Islet of Langerhans (tissue), 1 donor: ENCODE results near the gene SPNS3.

Experiments used
- FAIRE-seq: peaks from one replicate; lab custom pipeline; 2011; peaks lifted over from hg19 to GRCh38; lab: Jason Lieb, UNC

SPNS3 gene

DNA sequence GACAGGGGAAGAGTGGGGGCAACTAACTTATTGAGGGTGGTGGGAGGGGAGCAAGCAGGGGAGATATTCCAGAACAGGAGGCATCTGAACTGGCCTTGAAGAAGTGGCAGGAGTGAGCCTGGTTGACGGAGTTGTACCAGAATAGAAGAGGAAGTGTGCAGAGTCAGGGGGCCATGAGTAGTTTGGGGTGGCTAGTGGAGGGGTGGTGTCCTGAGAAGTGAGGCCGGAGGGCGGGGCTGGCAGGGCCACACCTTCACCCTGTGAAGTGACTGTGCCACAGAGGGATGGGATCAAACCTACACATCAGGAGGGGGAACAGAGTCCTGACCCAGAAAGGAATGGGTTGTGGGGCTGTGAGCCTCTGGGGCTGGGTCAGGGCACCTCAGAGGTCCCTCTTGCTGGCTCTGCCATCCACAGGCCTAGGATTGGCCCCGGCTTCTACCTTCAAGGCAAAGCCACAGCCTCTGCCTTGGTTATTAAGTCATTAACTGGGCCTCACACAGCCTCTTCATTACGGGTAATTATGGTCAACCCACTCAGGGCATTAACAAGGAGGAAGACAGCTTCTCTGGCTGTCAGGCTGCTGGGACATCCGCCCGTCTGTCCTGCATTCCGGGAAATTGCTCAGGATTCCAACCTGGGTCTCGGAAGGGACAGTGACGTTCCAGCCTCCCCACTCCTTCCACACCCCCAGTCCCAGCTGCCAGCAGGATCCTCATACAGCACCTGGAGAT, 77.6 kb downstream of the SPNS3 start:
- FAIRE-seq = no peak

DNA sequence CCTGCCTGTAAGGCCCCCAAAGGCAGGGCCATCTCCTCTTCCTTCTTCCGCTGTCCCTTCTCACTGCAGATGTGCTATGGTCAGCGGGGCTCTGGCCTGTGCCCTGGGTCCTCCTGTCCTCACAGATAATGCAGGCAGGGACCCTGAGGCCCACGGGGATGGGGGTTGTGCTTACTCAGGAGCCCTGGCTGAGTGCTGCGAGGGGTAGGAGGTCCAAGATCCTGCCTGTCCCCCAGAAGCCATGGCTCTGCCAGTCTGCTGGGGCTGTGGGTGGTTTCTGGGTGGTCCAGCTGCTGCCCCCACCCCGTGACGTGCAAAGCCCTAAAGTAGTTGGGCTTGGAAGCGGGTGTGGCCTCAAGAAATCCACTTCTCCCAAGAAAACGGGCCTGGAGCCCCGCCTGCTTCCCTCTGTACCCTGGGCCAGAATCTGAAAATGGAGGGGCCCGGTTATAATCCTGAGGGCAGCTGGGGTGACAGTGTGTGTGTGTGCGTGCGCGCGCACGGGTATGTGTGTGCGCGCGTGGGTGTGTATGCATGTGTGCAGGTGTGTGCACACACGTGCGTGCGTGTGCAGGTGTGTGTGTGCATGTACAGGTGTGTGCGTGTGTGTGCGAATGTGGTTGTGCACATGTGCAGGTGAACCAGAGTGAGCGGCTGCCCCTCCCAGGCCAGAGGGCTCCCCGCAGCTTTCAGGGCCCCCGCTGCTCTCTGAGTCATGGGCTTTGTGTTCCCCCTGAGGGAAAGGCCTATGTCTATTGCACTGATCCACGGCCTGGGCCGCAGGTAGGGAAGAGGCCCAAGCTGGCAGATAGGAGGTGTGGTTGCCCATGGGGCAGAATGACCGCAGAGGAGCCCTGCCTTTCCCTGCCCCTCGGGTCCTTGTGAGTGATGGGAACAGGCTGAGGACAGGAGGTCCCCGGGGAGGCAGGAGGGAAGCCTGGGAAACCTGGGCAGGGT, 78.7 kb downstream of the SPNS3 start:
- FAIRE-seq = no peak

DNA sequence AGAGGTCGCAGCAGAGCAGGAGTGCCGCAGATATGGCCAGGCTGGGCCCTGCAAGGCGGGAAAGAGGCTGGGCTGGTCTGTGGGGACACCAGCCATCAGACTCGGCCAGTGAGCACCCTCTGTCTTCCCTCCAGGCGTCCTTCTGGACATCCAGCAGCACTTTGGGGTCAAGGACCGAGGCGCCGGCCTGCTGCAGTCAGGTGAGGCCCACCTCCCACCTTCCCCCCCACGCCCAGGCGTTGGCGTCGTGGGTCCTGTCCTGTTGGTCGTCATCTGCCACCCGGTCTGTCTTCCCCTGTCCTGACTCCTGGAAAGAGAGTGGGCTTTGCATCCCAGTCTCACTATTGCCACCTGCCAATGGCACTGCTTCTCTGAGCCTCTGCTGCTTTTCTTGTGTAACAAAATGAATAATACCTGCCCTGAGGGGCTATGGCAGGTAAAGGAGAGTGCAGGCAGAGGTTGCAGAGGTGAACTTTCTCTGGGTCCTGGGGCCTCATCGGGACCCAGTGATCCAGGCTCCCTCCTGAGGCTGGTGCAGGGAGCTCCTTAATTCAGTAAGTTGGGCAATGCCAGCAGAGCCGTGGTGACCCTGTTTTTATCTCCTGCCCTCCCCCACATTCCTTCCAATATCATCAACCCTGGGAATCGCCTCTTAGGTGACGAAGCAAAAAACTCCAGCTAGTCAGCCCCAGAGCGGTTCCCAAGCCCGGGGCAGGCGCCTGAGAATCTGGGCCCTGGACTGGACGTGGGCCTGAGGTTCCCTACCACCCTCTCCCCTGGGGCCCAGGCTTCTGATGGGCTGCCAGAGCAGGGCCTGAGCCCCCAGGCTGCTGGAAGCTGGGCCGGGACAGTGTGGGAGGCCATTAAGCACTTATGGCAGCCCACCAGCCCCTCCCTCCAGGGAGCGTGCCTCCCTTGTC, 79.6 kb downstream of the SPNS3 start:
- FAIRE-seq = no peak

DNA sequence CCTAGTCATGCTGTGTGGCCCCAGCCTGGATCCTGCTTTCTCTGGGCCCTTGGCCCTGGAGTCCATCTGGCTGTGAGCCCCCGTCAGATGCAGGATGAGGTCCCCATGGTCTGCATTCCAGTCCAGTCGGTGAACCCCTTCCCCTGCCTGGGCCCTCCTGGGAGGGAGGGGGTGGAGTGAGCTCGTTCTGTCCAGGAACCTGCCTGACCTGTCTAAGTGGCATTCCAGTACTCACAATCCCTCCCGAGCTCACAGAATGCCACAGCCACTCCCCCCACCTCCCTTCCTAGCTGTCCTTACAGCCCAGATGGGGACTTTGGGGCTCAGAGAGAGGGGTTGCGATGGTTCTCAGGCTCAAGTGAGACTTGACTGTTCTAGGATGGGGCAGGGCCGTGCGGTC, 80.5 kb downstream of the SPNS3 start:
- no peak for FAIRE-seq

DNA sequence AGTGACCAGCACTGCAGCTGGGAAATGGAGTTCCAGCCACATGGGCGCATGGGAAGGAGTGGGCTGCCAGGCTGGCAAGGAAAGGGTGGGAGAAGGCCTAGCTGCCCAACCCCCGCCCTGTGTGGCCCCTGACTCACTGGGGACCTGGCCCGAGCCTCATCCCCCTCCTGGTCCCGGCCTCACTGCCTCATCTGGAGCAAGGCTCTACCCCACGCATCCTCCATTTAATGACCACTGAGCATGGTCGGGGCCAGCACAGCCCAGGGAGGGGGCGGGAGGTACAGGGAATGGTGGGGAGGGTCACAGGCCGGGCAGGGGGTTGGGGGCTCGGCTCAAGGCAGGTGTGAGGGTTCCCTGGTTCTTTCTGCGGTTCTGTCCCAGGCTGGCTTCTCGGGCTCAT, 81.0 kb downstream of the SPNS3 start:
- no peak for FAIRE-seq

DNA sequence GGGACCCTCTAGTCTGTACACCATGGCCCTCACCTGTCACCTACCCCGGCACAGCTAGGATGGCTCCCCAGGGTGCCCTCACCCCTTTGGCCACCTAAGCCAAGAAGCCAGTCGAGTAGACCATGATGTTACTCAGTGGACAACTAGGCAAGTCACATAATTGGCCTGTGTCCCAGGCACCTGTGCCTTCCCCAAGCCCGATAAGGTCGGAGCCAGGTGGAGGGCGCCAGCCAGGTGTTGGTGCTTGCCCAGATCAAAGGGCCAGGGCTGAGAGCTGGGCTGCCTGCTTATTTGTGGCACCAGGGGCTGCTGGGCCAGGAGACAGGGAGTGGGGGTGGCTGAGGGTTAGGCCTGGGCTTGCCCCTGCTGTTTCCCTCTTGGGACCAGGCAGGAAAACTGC, 81.8 kb downstream of the SPNS3 start:
- FAIRE-seq = no peak

DNA sequence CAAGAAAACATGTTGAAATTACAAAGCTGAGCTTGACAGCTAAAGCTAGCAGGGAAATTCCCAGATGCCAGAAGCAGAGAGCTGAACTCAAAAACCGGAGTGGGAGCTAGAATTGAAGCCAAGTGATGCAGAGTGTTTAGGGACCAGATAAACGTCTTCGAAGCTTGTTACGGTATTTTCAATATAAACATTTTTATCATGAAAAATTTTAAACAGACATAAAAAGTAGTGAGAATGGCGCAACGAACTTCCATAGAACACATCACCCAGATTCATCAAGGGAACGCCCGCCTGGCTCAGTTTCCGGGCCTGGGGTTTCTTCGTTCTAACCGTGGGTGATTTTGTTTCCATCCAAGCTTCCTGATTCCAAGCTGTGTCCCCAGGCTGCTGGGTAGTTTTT, 83.0 kb downstream of the SPNS3 start:
- no peak for FAIRE-seq

DNA sequence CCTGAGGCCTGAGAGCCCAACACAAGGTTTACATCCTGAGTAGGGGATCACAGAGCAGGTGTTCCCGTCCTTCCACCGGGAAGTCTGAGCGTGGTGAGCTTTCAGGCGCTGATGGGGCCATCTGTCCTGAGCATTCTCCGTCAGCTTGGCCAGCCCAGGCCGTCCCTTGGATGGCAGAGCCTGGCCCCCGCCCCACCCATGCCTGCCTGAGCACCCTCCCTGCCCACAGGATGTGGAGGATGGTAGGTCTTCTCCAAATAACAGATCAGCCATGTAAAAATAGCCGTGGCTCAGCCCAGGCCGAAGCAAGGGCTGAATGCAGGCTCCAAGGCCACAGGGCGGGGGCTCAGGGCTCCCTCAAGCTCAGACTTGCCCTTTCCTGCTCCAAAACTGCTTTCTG, 85.2 kb downstream of the SPNS3 start:
- FAIRE-seq = no peak

DNA sequence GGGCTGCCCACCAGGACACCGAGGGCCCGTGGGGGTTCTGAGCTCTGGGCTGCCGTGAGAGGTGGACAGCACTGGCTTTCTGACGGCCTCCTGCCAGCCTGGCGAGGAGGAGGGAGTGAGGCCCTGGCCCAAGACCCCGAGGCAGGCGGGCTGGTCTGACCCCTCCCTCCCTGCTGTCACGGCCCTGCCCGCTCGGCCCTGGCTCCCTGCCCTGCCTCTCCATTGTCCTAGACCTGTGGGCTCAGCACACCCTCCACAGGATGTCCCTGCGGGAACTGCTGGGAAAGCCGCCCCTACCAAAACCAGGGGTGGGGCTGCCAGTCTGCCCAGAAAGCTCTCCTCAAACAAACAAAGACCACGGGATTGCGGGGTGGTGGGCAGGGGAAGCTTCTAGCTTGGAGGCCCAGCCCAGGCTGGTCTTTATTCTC, 85.6 kb downstream of the SPNS3 start:
- FAIRE-seq = no peak

DNA sequence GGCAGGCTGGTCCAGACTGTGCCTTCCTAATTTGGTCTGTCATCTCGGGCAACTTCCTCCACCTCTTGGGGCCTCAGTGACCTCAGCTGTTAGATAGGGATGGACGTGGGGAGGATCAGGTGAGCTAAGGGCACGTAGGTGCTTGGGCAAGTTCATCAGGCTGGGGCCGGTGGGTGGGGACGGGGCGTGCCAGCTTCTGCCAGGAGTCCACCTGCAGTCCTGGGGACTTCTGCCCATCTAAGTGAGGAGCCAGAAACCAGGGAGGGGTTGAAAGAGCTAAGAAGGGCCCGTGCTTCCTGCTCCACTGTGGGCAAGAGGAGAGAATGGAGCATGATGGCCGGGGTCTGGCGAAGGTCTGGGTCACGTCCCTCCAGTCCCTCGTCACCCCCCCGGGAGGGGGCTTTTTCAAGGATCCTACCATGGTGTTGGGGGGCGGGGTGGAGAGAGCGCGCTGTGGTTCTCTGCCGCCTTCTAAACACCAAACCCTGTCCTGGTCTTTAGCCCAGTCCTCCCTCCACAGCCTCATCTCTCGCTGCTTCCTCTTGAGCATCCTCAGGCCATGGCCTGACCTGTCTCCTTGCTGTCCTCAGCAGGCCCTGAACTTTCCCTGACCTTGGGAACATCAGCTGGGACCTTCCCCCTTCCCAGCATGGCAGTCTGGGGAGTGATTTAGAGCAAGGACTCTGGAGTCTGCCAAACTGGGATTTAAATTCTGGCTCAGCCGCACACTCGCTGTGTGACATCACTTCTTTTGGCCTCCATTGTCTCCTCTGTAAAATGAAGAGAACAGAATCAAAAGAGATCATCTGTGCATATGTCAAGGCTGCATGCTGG, 86.5 kb downstream of the SPNS3 start:
- no peak for FAIRE-seq

DNA sequence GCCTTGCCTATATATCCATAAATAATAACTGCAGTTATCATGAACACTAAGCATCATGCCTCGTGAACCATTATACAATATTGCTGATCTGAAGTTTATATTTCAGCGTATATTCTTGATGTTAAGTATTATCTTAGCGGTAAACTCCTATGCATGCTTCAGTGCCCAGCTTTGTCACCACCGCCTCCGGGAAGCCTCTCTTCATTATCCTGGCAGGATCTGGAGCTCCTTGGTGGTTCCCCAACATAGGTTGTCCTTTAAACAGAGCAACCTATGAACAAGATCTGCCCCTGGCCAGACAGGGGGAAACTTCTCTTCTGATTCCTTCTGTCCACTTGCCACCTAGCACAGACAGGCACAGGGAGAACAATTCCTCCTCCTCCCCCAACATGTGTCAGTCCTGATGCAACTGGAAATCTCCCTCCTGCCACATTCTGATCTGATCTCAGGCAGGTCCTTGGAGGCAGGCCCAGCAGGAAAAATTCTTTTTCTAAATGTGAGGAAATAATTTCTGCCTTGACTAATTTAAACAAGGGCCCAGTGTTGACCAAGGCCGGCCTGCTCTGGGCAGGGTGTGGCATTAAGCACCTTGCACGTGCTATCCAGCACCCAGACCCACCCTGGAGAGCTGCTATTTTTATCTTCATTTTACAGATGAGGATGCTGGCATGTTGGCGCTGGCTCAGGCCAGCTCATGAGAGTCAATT, 87.3 kb downstream of the SPNS3 start:
- no peak for FAIRE-seq

DNA sequence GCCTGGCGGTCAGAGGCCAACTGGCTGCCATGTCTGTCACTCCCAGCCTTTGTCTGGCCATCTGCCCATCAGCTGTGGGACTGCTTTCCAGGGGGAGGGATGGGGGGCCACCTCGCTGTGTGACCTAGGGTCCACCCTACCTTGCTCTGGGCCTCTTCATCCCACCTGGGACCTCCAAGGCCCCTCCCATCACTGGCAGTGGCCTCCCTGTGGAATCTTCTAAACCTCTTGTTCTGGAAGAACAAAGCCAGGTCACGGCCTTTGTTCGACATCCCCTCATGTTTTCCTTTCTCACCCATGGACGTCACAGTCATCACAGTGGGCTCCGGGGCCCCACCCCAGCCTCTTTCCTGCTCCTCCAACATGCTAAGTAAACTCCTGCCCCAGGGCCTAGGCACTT, 88.9 kb downstream of the SPNS3 start:
- no peak for FAIRE-seq

DNA sequence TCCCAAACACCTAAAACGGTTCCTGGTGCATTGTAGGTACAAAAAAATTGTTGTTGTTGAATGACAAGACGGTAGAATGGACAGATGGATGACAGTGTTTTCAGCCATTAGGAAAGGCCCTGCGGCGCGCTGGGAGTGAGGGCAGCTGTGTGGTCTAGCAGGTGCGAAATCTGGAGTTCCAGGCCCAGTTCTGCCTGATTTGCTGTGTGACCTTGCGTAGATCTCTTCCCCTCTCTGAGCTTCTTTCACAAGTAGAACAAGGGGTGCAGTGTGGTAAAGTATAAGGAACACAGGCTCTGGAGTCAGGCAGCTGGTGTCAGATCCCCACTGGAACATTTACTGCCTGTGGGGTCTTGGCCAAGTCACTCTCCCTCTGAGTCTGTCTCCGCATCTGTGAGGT, 90.2 kb downstream of the SPNS3 start:
- no peak for FAIRE-seq

DNA sequence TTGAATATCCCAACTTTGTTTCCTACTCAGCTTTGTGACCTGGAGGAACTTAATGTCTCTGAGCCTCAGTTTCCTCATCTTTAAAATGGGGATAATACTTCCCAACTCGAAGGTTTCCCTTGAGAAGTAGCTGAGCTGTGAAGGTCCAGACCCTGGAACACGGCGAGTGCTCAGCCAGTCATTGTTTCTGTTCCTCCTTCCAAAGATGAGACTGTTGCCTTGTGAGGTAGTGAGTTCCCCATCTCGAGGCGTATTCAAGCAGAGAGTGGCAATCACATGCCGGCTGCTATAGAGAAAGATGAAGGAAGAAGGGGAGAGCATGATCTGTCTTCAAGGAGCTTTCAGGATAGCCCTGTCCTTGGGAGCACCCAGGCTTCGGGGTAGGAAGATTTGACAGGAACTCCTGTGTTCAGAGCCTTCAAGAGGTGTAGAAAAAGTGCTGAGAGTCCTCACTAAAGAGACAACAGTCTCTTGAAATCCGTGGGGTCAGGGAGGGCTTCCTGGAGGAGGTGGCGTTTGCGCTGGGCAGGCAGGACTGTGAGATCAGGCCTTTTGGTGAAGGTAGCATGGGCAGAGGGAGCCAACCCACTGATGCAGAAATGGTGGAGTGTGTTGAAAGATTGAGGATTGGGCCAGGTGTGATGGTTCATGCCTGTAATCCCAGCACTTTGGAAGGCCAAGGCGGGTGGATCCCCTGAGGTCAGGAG, 92.1 kb downstream of the SPNS3 start:
- no peak for FAIRE-seq

DNA sequence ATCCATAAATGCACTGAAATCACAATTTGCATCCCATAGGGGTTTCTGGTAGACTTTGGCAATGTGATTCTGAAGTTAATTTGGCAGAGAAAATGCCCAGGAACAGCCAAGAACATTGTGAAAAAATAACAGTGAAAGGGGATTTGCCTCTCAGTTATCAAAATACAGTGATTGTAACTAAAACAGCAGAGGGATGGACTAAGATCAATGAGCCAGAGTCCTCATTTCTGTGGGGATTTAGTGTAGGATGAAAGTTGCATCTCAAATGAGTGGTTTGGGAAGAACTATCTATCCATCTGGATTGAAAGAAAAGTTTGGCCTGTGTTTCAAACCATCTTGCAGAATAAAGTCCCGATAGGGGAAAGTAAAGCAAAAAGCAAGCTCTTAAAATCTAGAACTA, 93.4 kb downstream of the SPNS3 start:
- FAIRE-seq = no peak

DNA sequence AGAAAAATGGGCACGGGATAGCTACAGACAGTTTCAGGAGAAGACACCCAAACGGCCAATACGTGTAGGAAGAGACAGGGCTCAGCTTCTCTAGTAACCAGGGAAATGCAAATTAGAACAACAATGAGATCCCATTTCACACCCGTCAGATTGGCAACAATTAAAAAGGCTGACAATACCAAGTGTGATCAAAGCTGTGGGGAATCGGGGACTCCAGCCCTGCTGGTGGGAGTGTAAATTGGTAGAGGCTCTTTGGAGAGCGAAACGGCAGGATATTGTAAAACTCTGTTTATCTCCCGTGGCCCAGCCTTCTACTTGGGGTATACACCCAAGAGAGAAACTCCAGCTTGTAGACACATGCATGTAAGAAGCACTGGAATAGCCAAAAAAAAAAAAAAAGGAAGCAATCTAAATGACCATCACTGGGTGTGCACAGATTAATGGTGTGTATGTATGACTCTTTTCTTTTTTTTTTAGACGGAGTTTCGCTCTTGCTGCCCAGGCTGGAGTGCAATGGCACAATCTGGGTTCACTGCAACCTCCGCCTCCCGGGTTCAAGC, 93.9 kb downstream of the SPNS3 start:
- FAIRE-seq = no peak

DNA sequence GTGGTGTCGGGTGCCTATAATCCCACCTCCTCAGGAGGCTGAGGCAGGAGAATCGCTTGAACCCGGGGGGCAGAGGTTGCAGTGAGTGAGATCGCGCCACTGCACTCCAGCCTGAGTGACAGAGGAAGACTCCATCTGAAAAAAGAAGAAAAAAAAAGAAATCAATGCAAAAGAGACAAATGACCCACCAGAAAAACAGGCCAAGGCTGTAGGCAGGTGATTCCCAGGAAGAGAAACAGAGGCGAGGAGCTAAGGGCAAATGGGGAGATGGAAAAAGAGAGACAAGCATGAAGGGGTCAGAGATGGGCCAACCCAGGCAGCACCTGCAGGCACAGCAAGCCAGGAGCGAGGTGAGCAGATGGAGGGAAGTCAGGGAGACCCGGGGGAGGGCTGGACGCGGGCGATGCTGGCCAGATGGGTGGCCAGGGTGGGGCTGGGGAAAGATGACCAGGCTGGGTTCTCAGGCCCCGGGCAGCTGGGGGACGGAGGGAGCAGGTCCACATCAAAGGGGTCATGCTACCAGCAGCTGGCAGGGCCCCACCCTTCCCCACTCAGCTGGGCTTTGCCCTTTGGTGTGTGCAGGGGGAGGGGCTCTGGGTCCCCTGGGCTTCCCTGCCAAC, 95.9 kb downstream of the SPNS3 start:
- no peak for FAIRE-seq

DNA sequence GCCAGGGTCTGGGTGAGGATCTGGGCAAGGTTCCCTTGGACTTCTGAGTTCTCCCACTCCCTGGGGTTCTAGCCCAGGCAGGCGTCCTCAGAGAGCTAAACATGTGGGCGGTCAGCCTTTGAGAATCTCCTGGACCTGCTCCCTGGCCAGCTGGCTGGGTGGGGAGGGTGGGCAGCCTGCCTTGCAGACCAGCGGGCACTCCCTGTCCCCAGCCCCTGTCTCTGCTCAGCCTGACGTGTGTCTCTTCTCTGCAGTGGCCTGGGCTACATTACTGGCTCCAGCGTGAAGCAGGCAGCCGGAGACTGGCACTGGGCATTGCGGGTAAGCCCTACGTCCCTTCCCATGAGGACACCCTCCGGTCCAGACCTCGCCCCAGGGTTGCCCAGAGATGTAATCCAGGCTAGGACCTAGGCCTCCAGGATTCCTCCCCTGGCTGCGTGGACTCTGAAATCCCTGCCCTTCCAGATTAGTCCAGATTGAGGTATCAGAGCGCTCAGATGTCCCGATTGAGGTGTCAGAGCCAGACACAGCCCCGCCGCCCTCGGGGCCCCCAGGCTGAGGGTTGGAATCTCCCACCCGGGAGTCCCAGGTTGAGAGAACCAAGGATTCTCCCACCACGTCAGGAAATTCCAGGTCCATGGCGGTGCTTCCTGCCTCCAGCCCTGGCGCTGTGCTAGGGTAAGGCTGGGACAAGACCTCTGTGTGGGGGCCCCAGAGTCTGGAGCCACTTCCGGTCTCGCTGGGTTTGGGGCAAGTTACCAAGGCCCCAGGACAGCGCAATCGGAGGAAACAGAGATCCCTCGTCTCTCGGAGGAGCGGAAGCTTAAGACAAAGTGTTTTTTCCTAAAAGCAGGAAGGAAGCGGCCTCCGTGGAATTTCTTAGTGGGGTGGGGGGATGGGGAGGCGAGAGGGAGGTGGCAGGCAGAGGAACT, 97.3 kb downstream of the SPNS3 start:
- no peak for FAIRE-seq
